GM21529 (cell line): ENCODE results near the gene RASA3.

Experiments used
- ATAC-seq: cut with Tn5 transposase; IDR thresholded peaks from one replicate; pipeline ENCODE4 v1.9.1; 2021; ENCODE audit not compliant: unreplicated experiment

RASA3 gene

GRCh38 chr13:114010401-114011101 is 121.9 kb downstream of the RASA3 start:
- ATAC-seq, result no peak

DNA sequence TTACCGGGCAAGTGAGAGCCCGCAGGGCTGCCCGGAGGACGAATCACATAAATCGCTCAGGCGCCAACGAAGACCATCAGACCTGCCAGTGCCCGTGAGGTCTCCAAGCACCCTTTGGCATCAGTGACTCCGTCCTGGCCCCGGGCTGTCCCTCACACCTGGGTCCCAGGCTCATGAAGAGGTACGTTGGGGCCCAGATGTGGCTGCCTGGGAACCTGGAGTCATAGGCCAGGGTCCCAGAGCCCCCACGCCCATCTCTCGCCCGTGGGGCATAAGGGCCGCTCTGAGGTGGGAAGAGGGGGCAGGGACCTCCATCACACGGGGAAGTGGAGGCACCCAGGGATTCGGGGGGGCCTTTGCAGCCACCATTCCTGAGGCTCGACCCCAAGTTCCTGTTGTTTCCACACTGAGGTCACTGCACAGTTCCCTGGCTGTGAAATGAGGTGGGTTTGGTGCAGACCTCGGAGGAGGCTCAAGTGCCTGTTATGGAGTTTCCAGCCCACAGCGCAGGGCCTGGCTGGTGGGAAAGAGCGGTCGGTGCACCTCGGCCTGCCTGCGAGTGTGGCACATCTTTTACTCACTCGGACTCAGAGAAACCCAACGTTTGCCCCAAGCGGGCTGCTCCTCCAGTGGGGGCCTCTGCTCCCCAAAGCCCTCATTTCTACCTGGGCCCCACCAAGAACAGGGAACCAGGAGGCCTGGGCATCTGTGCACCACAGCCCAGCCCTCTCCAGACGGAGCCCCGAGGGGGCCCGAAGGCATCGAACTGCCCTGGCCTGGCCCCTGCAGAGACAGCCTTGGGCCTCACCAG is 122.6 kb downstream of the RASA3 start:
- no peak for ATAC-seq

DNA sequence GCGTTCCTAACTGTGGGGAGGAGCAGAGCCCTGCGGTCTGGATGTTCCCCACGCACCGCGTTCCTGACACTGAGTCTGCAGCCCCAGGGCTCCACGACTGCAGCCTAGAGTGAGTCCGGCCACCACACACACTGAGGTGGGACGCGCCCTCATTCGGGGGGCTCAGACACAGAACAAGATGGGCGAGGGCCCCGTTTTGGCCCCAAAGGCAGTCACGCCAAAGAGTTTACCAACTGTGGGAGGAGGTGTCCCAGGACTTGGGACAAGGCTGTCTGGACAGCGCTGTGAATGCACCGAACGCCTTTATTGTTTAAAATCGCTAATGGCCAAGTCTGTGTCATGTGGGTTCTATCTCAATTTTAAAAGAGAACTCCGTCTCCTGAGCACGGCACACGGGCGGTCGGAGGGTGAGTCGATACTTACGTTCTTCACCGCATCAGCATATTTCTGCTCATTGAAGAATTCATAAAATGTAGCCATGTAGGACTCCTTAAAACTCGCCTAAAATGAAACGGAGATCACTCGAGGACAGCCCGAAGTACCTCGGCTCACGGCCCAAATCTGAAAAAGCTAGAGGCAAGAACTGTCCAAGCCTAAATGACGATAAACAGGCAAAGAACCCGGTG is 123.3 kb downstream of the RASA3 start:
- ATAC-seq, result no peak

GRCh38 chr13:114007566-114007965 is 124.9 kb downstream of the RASA3 start:
- ATAC-seq, result no peak

DNA sequence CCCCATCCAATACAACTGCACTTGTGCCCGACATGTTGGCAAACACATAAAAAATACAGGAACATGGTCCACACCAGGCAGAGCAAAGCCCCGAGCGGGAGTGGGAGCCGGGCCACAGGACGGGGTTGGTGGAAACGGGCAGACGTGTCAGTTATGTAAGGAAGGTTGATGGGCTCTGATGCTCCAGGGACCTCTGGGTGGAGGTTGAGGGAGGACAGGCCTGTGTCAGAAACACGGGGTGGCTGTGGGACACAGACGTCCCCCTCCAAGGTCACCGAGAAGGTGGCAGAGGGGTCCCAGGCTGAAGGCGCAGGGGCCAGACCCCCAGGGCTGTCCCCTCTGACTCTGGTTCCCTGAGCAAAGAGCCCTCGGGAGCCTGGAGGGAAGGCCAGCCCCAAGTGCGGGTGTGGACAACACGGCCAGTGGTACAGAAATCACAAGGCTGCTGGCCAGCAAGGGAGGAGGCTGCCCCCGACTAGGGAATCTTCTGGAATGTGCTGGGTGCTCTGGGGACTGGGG is 127.2 kb downstream of the RASA3 start:
- no peak for ATAC-seq

DNA sequence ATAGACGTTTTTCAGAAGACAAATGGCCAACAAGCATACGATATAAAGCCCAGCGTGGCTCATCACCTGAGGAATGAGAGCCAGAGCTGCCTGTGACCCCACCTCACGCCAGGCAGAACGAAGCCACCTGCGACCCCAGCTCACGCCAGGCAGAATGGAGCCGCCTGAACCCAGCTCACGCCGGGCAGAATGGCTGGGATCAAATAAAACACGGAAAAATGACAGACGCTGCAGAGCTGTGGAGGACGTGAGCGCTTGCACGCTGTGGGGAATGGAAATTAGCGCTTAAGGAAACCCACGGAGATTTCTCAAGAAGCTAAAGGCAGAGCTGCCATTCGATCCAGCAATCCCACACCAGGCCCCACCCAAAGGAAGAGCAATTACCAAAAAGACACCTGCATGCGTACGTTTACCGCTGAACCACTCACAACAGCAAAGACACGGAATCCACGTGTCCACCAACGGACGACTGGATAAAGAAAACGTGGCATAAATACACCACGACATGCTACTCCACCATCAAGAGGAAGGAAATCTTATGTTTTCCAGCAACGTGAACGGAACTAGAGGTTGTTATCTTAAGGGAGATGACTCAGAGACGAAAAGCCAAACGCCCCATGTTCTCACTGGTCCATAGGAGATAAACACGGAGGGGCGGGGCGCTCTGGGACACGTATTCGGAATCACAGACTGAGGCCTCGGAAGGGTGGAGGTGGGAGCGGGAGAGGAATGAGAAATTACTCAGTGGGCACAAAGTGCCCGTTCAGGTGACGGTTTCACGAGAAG is 127.8 kb downstream of the RASA3 start:
- ATAC-seq, result no peak

DNA sequence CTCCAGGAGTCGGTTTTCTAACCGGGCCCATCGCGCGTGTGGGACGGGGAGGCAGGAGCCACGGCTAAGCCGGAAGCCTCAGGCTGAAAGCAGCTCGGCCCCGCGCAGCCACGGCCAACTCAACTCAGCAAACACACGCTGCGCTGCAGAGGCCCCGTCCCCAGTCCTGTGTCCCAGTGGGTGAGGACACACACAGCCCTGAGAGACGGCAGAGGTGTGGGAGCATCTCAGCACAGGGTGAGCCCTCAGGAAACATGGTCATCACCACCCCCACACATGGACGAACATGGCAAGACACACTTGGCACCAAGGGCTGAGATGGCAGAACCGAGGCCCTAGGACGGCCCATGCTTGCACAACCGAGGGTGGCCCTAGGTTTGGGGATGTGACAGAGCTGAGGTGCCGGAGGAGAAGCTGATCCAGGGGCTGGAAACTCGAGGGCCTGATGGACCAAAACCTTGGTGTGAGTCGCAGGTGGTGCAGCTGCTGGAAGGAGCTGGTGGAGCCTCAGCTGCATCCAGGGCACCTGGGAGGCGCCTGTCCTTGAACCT is 129.6 kb downstream of the RASA3 start:
- ATAC-seq, result no peak

DNA sequence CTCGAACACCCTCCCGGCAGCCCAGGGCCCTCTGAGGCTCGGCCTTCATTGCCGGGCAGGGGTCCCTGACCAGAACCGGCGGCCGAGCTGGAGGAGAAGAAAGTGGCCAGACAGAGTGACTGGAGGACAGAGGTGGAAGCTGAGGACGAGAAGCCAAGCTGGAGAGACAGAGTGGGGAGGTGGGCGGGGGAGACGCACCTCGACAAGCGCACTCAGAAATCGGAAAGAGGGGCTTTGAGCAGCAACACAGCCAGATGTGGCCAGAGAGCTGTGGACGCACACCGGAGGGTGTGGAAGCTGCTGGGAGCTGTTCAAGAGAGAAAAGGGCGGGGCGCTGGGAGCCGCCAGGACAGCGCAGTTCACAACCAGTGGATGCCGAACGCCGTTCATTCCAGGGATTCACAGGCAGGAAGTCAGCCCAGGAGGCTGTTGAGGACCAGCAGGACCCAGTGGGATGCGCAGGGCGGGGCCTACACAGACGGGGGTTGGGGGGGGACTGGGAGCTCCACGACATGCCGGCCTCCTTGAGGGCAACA is 130.3 kb downstream of the RASA3 start:
- ATAC-seq, result no peak

DNA sequence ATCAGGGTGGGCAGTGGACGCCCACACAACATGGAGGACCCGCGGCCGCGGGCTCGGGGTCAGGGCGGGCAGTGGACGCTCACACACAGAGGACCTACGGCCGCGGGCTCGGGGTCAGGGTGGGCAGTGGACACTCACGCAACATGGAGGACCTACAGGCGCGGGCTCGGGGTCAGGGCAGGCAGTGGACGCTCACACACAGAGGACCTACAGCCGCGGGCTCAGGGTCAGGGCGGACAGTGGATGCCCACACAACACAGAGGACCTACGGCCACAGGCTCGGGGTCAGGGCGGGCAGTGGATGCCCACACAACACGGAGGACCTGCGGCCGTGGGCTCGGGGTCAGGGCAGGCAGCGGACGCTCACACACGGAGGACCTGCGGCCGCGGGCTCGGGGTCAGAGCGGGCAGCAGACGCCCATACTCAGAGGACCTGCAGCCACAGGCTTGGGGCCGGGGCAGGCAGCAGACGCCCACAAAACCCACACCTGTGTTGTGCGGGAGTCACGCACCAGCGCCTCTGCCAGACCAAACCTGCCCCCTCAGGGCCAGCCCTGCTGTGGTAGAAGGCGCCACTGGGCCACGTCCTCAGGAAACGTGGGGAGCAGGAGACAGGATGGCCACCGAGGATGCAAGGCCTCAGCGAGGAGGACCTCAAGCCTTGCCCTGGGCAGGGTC is 131.0 kb downstream of the RASA3 start:
- ATAC-seq, result no peak

DNA sequence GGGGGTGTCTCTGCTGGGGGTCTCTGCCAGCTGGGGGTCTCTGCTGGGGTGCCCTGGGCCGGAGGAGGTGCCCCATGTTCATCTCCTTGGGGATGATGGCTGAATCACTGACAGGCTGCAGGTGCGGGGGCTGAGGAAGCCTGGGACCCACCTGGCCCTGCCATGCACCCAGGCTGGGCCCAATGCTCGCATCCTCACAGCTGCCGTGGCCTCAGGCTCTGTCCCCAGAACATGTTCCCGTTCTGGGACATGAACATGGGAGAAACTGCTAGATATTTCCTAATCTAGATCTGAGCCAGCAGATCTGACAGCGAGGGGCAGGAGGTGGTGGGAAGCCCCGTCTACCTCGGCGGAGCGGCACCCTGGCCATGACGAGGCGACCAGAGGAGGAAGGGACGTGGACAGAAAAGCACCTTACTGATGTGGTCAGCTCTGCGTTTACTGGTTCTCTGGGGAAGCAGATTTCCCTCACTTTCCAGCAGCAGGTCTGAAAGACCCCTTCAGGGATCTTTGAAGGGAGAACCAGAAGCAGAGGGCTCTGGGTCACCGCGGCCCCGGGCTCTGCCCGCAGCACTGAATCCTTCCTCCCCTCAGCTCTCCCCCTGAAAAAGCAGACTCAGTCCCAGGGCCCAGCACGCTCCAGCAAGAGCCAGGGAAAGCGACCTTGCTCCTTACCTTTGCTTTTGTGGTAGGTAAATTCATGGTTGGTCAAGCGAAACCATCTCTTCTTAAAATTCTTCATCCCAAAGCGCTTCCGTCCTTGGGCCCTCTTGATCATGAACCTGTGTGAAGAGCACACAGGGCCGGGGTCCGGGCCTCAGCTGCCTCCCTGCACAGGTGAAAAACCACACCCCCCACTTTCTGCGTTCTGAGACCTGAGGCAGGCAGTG is 132.0 kb downstream of the RASA3 start:
- no peak for ATAC-seq

GRCh38 chr13:113999618-113999910 is 132.9 kb downstream of the RASA3 start:
- ATAC-seq, result no peak

DNA sequence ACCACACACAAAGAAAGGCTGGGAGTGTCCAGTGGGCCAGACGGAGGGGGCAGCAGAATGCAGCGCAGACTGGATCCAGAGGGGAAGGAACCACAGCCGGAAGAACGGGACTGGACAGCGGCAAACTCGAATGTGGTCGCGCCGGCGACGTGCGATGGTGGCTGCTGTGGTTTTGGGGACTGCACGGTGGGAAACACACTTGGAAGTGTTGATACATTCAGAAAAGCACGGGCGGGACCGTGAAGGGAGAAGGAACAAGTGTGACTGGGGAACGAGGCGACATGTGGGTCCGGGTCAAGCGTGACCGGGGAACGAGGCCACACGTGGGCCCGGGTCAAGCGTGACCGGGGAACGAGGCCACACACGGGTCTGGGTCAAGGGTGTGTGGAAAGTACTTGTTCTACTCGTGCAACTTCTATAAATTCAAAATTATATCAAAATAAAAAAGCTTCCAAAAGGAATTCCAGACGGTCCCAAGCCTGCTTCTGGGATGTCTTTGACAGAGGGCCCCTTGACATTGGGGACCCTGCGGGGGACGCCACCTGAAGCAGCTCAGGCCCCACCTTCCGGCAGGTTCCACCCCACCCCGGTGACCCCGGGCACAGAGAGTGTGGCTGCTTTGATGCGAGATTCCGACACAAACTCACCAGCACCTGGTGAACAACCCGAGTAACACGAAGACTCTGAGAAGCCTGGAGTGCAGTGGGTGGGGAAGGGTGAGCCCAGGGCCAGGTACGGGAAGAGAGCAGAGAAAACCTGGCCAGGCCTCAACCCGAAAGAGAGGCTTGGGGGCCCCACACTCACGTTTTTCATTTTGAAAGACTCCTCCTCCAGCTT is 133.4 kb downstream of the RASA3 start:
- ATAC-seq, result no peak

DNA sequence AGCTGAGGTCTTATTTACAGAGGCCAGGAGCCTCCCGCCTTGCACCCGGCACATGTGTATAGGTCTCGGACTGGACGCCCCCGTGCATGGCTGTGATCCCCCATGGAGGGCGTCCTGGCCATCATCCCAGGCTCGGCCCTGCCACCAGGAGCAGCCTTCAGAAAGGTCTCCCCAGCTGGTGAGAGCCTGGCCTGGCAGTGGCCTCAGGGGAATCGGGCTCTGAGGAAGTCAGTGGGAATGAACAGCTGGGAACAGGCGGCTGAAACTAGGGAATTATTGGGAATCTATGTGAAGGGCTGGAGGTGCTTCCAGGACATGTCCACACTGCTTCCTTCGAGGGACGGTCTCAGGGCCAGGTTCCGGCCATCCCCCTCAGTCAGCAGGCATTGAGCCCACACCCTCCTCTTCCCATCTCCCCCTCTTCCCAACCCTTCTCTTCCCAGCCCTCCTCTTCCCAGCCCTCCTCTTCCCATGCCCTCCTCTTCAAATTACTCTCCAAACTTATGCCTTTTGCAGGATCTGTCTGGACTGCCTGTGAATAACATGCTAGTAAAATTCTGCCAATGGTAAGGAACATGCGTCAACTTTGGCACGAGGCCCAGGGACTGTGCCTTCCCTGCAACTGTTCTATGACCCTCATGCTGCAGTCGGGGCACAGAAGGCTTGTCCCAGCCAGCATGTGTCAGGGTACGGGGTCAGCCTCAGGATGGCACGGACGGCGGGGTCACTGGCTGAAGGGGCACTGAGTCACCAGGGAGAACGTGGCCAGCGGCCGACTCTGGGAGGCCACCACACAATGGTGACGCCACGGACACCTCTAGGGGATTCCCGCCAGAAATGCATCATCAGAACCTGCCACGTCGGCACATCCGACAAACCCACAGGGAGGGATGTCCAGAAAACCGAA is 134.3 kb downstream of the RASA3 start:
- ATAC-seq, result no peak

GRCh38 chr13:113996912-113997745 is 135.3 kb downstream of the RASA3 start:
- no peak for ATAC-seq

DNA sequence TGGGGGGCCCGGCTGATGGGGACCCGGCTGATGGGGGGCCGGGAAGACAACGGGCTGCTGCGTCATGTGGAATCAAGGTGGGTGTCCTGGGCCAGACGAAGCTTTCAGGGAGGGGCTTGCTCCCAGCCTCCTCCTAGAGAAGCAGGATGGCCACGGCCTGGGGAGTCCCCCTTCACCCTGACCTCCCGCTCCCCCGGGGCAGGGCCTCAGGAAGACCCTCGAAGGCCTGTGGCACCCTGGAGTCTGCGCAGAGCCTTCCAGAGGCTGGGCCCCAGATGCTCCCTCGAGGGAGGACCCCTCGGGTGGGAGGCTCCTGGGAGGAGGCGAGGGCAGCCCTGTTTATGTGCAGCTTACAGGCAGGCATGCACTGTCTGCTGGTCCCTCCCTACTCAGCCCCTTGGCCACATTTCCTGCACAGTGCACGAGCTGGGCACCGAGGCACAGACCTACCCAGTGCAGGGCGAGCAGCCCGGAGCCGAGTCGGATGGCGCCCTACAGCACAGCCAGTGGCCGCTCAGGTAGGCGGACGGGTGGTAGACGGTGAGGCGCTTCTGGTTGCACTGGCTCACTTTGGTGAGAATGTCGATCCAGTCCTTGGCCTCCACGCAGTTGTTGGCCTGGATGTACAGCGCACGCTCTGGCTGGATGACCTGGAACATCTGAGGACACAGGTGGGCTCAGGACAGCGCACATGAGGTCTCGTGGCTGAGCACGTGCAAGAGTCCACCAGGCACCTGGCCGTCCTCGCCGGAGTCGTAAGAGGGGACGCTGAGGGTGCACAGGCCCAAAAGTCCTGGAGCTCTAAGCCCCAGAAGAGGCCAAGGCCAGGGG is 136.1 kb downstream of the RASA3 start:
- no peak for ATAC-seq
